22Rv1 (cell line): Measurements from ENCODE around the gene ST8SIA1.

Experiments
- H3K27ac ChIP-seq: fragments of 450-650 bp; 2 replicates; pipeline ENCODE4 v1.5.1; 2017
- CTCF ChIP-seq: fragments of 450-650 bp; IDR thresholded peaks from 2 replicates; pipeline ENCODE4 v1.5.1; 2017; ENCODE audit warnings: mild to moderate bottlenecking
- ZFX ChIP-seq: fragments of 450-650 bp; IDR thresholded peaks from 2 replicates; pipeline ENCODE4 v1.6.1; 2017; ENCODE audit warnings: antibody characterized with exemption, borderline replicate concordance

Gene ST8SIA1

GRCh38 chr12:22360774-22361173 is 26.3 kb upstream of the ST8SIA1 start:
- H3K27ac ChIP-seq, result no peak overlapping the region
- TF ChIP-seq ZFX, result no peak
- no peak for TF ChIP-seq CTCF

DNA sequence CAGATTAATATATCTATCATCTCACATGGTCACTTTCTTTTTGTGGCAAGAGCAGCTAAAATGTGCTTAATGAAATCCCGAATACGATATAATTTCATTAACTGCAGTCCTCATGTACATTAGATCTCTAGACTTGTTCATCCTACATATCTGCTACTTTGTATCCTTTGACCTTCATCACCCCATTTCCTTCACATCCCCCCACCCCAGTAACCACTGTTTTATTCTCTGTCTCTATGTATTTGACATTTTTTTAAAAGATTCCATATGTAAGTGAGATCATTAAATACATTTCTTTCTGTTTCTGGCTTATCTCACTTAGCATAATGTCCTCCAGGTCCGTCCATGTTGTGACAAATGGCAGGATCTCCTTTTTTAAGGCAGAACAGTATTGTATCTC is 23.0 kb upstream of the ST8SIA1 start:
- no peak for TF ChIP-seq ZFX
- TF ChIP-seq CTCF, result no peak
- H3K27ac ChIP-seq, result no peak overlapping the region

GRCh38 chr12:22356231-22356630 is 21.7 kb upstream of the ST8SIA1 start:
- no peak for TF ChIP-seq CTCF
- TF ChIP-seq ZFX, result no peak
- H3K27ac ChIP-seq, result no peak overlapping the region

DNA sequence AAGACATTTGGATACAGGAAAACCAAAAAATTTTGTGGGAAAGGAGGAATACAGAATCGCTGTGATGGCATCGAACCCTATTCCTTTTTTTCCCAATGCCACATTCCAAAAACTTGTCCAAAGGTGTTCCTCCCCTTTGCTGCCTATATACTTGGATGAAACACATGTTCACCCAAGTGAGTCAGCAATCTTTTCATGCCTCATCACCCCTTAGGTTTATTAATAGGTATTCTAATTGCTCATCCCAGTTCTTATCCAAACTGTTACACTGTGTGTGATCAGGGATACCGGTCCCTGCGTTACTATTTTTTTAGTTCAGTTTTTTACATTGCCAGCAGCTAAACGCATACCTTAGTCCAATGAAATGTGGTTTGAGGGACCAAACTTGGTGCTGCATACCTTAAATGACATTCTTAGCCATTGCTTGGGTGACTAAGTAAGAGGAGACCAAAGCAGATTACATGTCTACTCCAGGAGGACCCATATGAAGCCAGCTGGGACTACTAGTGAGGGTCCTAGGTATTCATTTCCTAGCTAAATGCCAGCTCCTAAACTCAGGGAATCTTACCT is 20.6 kb upstream of the ST8SIA1 start:
- TF ChIP-seq ZFX (no peak), CTCF (no peak)

GRCh38 chr12:22353615-22354325 is 19.3 kb upstream of the ST8SIA1 start:
- no peak overlapping the region for H3K27ac ChIP-seq
- TF ChIP-seq ZFX, result no peak
- TF ChIP-seq CTCF, result no peak

More for the DNA sequence above, 20.6 kb upstream of the ST8SIA1 start:
- H3K27ac ChIP-seq, result no peak overlapping the region

GRCh38 chr12:22350886-22351285 is 16.4 kb upstream of the ST8SIA1 start:
- TF ChIP-seq ZFX (no peak), CTCF (no peak)

DNA sequence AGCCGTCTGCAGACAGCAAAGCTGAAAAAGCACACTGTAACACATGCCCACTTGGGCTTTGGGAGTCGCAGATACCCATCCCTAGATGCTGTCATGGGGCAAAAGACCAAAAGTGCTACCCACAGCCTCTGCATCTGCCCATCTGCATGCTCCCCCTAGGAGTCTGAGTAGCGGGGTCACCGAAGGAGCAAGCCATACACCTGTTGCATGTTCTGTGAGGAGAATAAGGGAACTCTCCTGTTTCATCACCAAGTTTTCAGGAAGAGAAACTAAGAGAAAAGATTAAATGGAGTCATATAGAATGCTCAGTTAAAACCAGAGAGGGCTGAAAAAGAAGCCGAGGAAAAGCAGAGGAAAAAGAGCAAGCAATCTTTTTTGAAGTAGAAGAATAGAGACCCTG is 13.7 kb upstream of the ST8SIA1 start:
- no peak for TF ChIP-seq CTCF
- TF ChIP-seq ZFX, result no peak
- H3K27ac ChIP-seq, result no peak overlapping the region

More at GRCh38 chr12:22350886-22351285, 16.4 kb upstream of the ST8SIA1 start:
- H3K27ac ChIP-seq, result no peak overlapping the region
